ENCODE measurements around the gene DNAJC17.

DNAJC17 gene

GRCh38 chr15:40766194-40766815 lies 41.0 kb downstream of the DNAJC17 start:
- DNase-seq (ENCODE audit: low read depth in 2 of 2): no peak

- no peak for DNase-seq (ENCODE audit: low read depth in 2 of 2)
Measured at GRCh38 chr15:40764629-40765103, 42.6 kb downstream of the DNAJC17 start.

GRCh38 chr15:40763801-40764628 lies 43.3 kb downstream of the DNAJC17 start, which contains the start of gene GCHFR:
Gene GCHFR (plus strand): TSS chr15:40764068. CDS start chr15:40764181, 113 bp downstream.
- peak; percentile 52 to 60 for DNase-seq (ENCODE audit: low read depth in 2 of 2)

GRCh38 chr15:40762919-40763800 lies 44.1 kb downstream of the DNAJC17 start:
- DNase-seq (ENCODE audit: low read depth in 2 of 2): peak in 1 of 2 donors; percentile 42

GRCh38 chr15:40759961-40760360 lies 47.3 kb downstream of the DNAJC17 start:
- no peak for DNase-seq (ENCODE audit: low read depth in 2 of 2)

GRCh38 chr15:40756938-40757337 lies 50.3 kb downstream of the DNAJC17 start:
- DNase-seq (ENCODE audit: low read depth in 2 of 2): no peak

- no peak for DNase-seq (ENCODE audit: low read depth in 2 of 2)
Measured at GRCh38 chr15:40755812-40756208, 51.5 kb downstream of the DNAJC17 start.

- peak; percentile 89 to 93 for DNase-seq (ENCODE audit: low read depth in 2 of 2)
Measured at GRCh38 chr15:40754883-40755811, 52.1 kb downstream of the DNAJC17 start, which contains the start of gene RMDN3. Gene RMDN3 (minus strand): TSS chr15:40755254. CDS start chr15:40754783, 471 bp downstream.

- DNase-seq (ENCODE audit: low read depth in 2 of 2): no peak
Measured at GRCh38 chr15:40754574-40754882, 52.7 kb downstream of the DNAJC17 start.

GRCh38 chr15:40751745-40752144 lies 55.5 kb downstream of the DNAJC17 start:
- DNase-seq (ENCODE audit: low read depth in 2 of 2): no peak

GRCh38 chr15:40750885-40751284 lies 56.4 kb downstream of the DNAJC17 start:
- no peak for DNase-seq (ENCODE audit: low read depth in 2 of 2)

GRCh38 chr15:40749151-40749630 lies 58.1 kb downstream of the DNAJC17 start:
- no peak for DNase-seq (ENCODE audit: low read depth in 2 of 2)

GRCh38 chr15:40747685-40748631 lies 59.3 kb downstream of the DNAJC17 start:
- no peak for DNase-seq (ENCODE audit: low read depth in 2 of 2)

GRCh38 chr15:40746916-40747418 lies 60.3 kb downstream of the DNAJC17 start:
- no peak for DNase-seq (ENCODE audit: low read depth in 2 of 2)

- DNase-seq (ENCODE audit: low read depth in 2 of 2): no peak
Measured at GRCh38 chr15:40744815-40745152, 62.5 kb downstream of the DNAJC17 start.

GRCh38 chr15:40743921-40744814 lies 63.1 kb downstream of the DNAJC17 start:
- peak in 1 of 2 donors; percentile 59 for DNase-seq (ENCODE audit: low read depth in 2 of 2)

- DNase-seq (ENCODE audit: low read depth in 2 of 2): no peak
Measured at GRCh38 chr15:40743485-40743901, 63.8 kb downstream of the DNAJC17 start.

GRCh38 chr15:40739854-40740253 lies 67.4 kb downstream of the DNAJC17 start:
- DNase-seq (ENCODE audit: low read depth in 2 of 2): no peak
